ENCODE data around the gene FCN3.

DNA sequence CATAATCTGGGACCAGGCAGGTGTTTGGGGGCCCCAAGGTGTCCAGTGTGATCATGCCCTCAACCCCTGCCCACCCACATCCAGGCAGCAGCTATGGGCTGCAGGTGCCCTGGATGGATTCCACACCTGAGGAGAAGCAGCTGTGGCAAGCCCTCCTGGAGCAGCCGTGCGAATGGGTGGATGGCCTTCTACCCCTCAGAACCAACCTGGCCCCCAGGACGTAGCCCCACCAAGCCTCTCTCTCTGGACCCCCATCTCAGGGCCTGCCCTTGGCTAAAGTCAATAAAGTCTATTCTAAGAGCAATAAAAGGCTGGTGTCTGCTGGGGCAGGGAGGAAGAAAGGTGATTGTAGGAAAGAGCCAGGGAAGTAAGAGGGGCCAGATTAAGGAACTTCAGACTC lies 21.0 kb downstream of the FCN3 start:
- TF ChIP-seq CTCF (IDR thresholded peaks at IDR 0.05) (no peak), EZH2 (IDR thresholded peaks at IDR 0.05; ENCODE audit: borderline replicate concordance, insufficient read depth, low read depth, low read length, poor library complexity, severe bottlenecking) (no peak)
